Measurements from ENCODE around the gene RBM43.

Gene RBM43

GRCh38 chr2:151207100-151207499 is 54.6 kb downstream of the RBM43 start (continued):
- TF ChIP-seq TSHZ2 (CRISPR knock-in tag; IDR thresholded peaks at IDR 0.05) (0 out of 2 replicates have a peak, but pooled peaks have one; percentile 22), ZC3H10 (CRISPR knock-in tag; IDR thresholded peaks at IDR 0.05) (no peak), GLIS3 (CRISPR knock-in tag; IDR thresholded peaks at IDR 0.05) (no peak), ZFP30 (CRISPR knock-in tag; IDR thresholded peaks at IDR 0.05) (no peak)

- no peak for TF ChIP-seq OSR1 (CRISPR knock-in tag; IDR thresholded peaks at IDR 0.05)
- TF ChIP-seq ZC3H10 (CRISPR knock-in tag; IDR thresholded peaks at IDR 0.05) = no peak
- no peak for TF ChIP-seq CSDC2 (CRISPR knock-in tag; IDR thresholded peaks at IDR 0.05)
- no peak for TF ChIP-seq ISL1 (CRISPR knock-in tag; IDR thresholded peaks at IDR 0.05)
- no peak for TF ChIP-seq ESRRG (CRISPR knock-in tag; IDR thresholded peaks at IDR 0.05)
- no peak for TF ChIP-seq SNAI2 (CRISPR knock-in tag; IDR thresholded peaks at IDR 0.05)
- TF ChIP-seq RARB (CRISPR knock-in tag; IDR thresholded peaks at IDR 0.05) = no peak
- no peak for TF ChIP-seq CSRNP3 (CRISPR knock-in tag; IDR thresholded peaks at IDR 0.05)
- TF ChIP-seq PATZ1 (CRISPR knock-in tag; IDR thresholded peaks at IDR 0.05; ENCODE audit: borderline replicate concordance) = no peak
- no peak for TF ChIP-seq TSHZ2 (CRISPR knock-in tag; IDR thresholded peaks at IDR 0.05)
- no peak for TF ChIP-seq ARNTL (CRISPR knock-in tag; IDR thresholded peaks at IDR 0.05; ENCODE audit: borderline replicate concordance, low read depth)
- no peak for TF ChIP-seq ZNF8 (CRISPR knock-in tag; IDR thresholded peaks at IDR 0.05)
- no peak for TF ChIP-seq TOX (CRISPR knock-in tag; IDR thresholded peaks at IDR 0.05; ENCODE audit: borderline replicate concordance)
- TF ChIP-seq POU6F1 (CRISPR knock-in tag; IDR thresholded peaks at IDR 0.05; ENCODE audit: borderline replicate concordance, low read depth) = no peak
- no peak for TF ChIP-seq ZNF70 (CRISPR knock-in tag; IDR thresholded peaks at IDR 0.05)
- TF ChIP-seq ZNF565 (CRISPR knock-in tag; conservative IDR thresholded peaks at IDR 0.05; ENCODE audit: low read depth) = no peak
- no peak for ATAC-seq
These were observed 55.2 kb downstream of the RBM43 start for GRCh38 chr2:151206446-151206968.

- no peak for ATAC-seq
- TF ChIP-seq ESRRG (CRISPR knock-in tag; IDR thresholded peaks at IDR 0.05) = no peak
- no peak for TF ChIP-seq POU6F1 (CRISPR knock-in tag; IDR thresholded peaks at IDR 0.05; ENCODE audit: borderline replicate concordance, low read depth)
- no peak for TF ChIP-seq PATZ1 (CRISPR knock-in tag; IDR thresholded peaks at IDR 0.05; ENCODE audit: borderline replicate concordance)
- no peak for TF ChIP-seq ZFP3 (CRISPR knock-in tag; IDR thresholded peaks at IDR 0.05)
- no peak for TF ChIP-seq ZNF8 (CRISPR knock-in tag; IDR thresholded peaks at IDR 0.05)
- no peak for TF ChIP-seq CSDC2 (CRISPR knock-in tag; IDR thresholded peaks at IDR 0.05)
- TF ChIP-seq CREB5 (CRISPR knock-in tag; IDR thresholded peaks at IDR 0.05; ENCODE audit: low read depth) = no peak
- no peak for TF ChIP-seq GLIS3 (CRISPR knock-in tag; IDR thresholded peaks at IDR 0.05)
These were observed 56.1 kb downstream of the RBM43 start for GRCh38 chr2:151205571-151205970.

All from SK-N-SH treated with all-trans-retinoic acid at 6 μM for 48 hours (cell line).